ENCODE results near the gene DNMT1. TPM values are rescaled to one million over a fixed set of nuclear protein-coding genes. Genes with fewer than 3 reads are reported as not detected.
"Not testable (repeated sequence)": the region's sequence is repeated elsewhere in the genome, so short reads cannot be mapped to it uniquely, and the experiment has no call there.

DNMT1 gene
- total and polyA plus RNA-seq, 2 donors (not counting 1 experiment from before 2014, with no cell fraction given): 53.0 to 119 TPM

- H3K27me3 ChIP-seq (replicated peaks in 1 of 4; ENCODE audit: control extremely low read depth in 1 of 4, control insufficient read depth in 3 of 4, insufficient read depth in 4 of 4, low read length in 3 of 4); H3K27ac ChIP-seq (ENCODE audit: low read length in 2 of 2); H3K79me2 ChIP-seq (ENCODE audit: control insufficient read depth, insufficient read depth, low read length); H3K9me3 Mint-ChIP-seq (ENCODE audit: insufficient read depth); H3K9ac ChIP-seq (ENCODE audit: low read length); H3K27ac Mint-ChIP-seq; H2AFZ ChIP-seq (ENCODE audit: insufficient read depth, low read depth, low read length, poor library complexity, severe bottlenecking); H4K20me1 ChIP-seq (ENCODE audit: control insufficient read depth, insufficient read depth, low read length, poor library complexity, severe bottlenecking); H3K4me2 ChIP-seq (replicated peaks; ENCODE audit: low read depth, low read length, poor library complexity, severe bottlenecking); H3K4me3 ChIP-seq (ENCODE audit: control extremely low read depth in 1 of 5, extremely low read depth in 1 of 5, insufficient read depth in 1 of 5, low read depth in 2 of 5, low read length in 4 of 5); H3K36me3 ChIP-seq (replicated peaks in 1 of 2; ENCODE audit: control extremely low read depth in 1 of 2, control insufficient read depth in 1 of 2, extremely low read depth in 1 of 2, insufficient read depth in 2 of 2, low read length in 1 of 2); H3K9me3 ChIP-seq (ENCODE audit: control extremely low read depth in 1 of 3, control insufficient read depth in 2 of 3, insufficient read depth in 1 of 3, low read length in 2 of 3); H3K27me3 Mint-ChIP-seq; ATAC-seq (ENCODE audit: low read depth); DNase-seq: not testable (repeated sequence)
- peaks cover 19% of the 10 kb centered on the region for H3K4me1 Mint-ChIP-seq
- POLR2A ChIA-PET: interaction anchor here (0.7 kb wide), 1 partner anchor 13 kb away, joined by 3 read pairs; no protein-coding TSS in a partner anchor
- intact Hi-C loops (cut with micrococcal nuclease): loop anchor here (10.0 kb wide), 2 partner anchors 114 to 264 kb away; partner anchors contain the start of genes OLFM2 and SHFL
- CTCF ChIA-PET: interaction anchor here (4.0 kb wide), 1 partner anchor 51 kb away, joined by 20 read pairs; no protein-coding TSS in a partner anchor
- peaks cover 3 to 10% of the 10 kb centered on the region in 2 donors for H3K4me1 ChIP-seq (ENCODE audit: control insufficient read depth in 2 of 2, insufficient read depth in 2 of 2, low read length in 2 of 2)
- 60% methylated on average over 1 of the region's 11 CpGs for WGBS (ENCODE audit: insufficient coverage)
- H3K4me3 Mint-ChIP-seq: peak overlapping the region; percentile 1
These were observed 4.3 kb upstream of the DNMT1 start for GRCh38 chr19:10198889-10199644.

GRCh38 chr19:10195199-10195519, 406 bp upstream of the DNMT1 start:
- POLR2A ChIA-PET: interaction anchor here (0.5 to 1.8 kb wide), 4 partner anchors 55 to 1227 kb away, joined by 3 to 8 read pairs (median 3); partner anchors contain the start of gene TYK2
- ATAC-seq (ENCODE audit: low read depth): no peak

More at GRCh38 chr19:10195199-10195519, 406 bp upstream of the DNMT1 start:
- Histone ChIP-seq H3K79me2 (ENCODE audit: control insufficient read depth, insufficient read depth, low read length) (peaks cover 31% of the 10 kb centered on the region), H4K20me1 (ENCODE audit: control insufficient read depth, insufficient read depth, low read length, poor library complexity, severe bottlenecking) (peaks cover 11% of the 10 kb centered on the region), H3K9me3 (ENCODE audit: control extremely low read depth in 1 of 3, control insufficient read depth in 2 of 3, insufficient read depth in 1 of 3, low read length in 2 of 3) (peaks cover 0 to 3% (median 0%) of the 10 kb centered on the region in 3 donors), H3K4me2 (replicated peaks; ENCODE audit: low read depth, low read length, poor library complexity, severe bottlenecking) (peak overlapping the region; percentile 91), H2AFZ (ENCODE audit: insufficient read depth, low read depth, low read length, poor library complexity, severe bottlenecking) (peak overlapping the region; percentile 84), H3K4me3 (ENCODE audit: control extremely low read depth in 1 of 5, extremely low read depth in 1 of 5, insufficient read depth in 1 of 5, low read depth in 2 of 5, low read length in 4 of 5) (peak overlapping the region in 4 of 5 experiments; percentile 83 to 89 (median 84)), H3K27ac (ENCODE audit: low read length in 2 of 2) (peak overlapping the region in 1 of 2 donors; percentile 15), H3K4me1 (ENCODE audit: control insufficient read depth in 2 of 2, insufficient read depth in 2 of 2, low read length in 2 of 2) (peaks cover 14 to 23% of the 10 kb centered on the region in 2 donors), H3K36me3 (replicated peaks in 1 of 2; ENCODE audit: control extremely low read depth in 1 of 2, control insufficient read depth in 1 of 2, extremely low read depth in 1 of 2, insufficient read depth in 2 of 2, low read length in 1 of 2) (no peaks in the 10 kb centered on the region), H3K9ac (ENCODE audit: low read length) (peak overlapping the region; percentile 81), H3K27me3 (replicated peaks in 1 of 4; ENCODE audit: control extremely low read depth in 1 of 4, control insufficient read depth in 3 of 4, insufficient read depth in 4 of 4, low read length in 3 of 4) (no peaks in the 10 kb centered on the region)
- Mint-ChIP-seq H3K9me3 (ENCODE audit: insufficient read depth) (no peaks in the 10 kb centered on the region), H3K4me1 (peaks cover 34% of the 10 kb centered on the region), H3K27me3 (no peaks in the 10 kb centered on the region), H3K27ac (peak overlapping the region; percentile 94), H3K4me3 (peak overlapping the region; percentile 97)
- CTCF ChIA-PET: interaction anchor here (0.8 to 2.3 kb wide), 11 partner anchors 25 to 264 kb away, joined by 3 to 18 read pairs (median 3); no protein-coding TSS in a partner anchor
- TF ChIP-seq EZH2 (IDR thresholded peaks at IDR 0.05; ENCODE audit: borderline replicate concordance, insufficient read depth, low read depth, low read length, poor library complexity, severe bottlenecking): no peak
- TF ChIP-seq CTCF (IDR thresholded peaks at IDR 0.05): no peak
- WGBS (ENCODE audit: insufficient coverage): 0% methylated on average over 1 of the region's 6 CpGs
- intact Hi-C loops (cut with micrococcal nuclease): loop anchor here (1.0 to 10.0 kb wide), 4 partner anchors 56 to 260 kb away; partner anchors contain the start of genes EIF3G, OLFM2 and SHFL
- DNase-seq: no peak
